NCI-H226 (cell line): ENCODE measurements around the gene VARS2.
A peak's percentile ranks its signal among the peaks of the same experiment; 100 is the strongest.

Experiments used
- DNase-seq: peaks from one replicate; pipeline ENCODE4 v3.0.0-alpha.2; 2015

Gene VARS2

DNA sequence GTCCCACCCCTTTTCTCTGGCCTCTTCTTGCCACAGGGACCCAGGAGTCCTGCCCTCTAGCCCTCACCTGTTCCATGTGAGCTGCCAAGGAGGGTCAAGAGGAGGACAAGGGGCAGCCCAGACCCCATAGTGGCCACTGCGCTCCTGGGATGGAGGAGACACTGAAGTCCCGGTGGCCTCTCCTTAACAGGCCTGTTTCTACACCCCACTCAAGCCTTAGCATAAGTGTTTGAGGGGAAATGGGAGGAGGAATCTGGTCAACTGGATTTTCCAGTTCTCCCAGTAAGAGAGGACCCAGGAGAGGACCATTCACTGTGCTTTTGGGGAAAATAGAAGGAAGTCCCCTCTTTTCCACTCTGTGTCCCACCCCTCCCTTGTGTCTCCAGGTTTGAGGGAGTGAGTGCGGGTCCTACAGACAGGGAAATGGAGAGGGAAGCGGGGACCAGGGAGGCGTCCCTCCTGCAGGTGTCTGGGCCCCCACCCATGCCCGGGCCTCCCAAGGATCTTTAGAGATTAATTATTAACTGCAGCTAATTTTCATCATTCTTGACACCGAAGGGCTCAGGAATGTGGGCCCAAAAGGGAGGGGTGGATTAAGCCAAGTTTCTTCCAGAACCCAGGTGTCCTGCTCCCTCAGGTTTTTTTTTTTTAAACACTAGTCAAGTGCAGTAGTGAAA, 18.1 kb downstream of the VARS2 start, which contains the start of gene SFTA2:
Gene SFTA2, minus strand, starts transcription at position 202 of the 677 bp plus-strand sequence. Its CDS starts 74 bp downstream, at position 128.
- no peak for DNase-seq

DNA sequence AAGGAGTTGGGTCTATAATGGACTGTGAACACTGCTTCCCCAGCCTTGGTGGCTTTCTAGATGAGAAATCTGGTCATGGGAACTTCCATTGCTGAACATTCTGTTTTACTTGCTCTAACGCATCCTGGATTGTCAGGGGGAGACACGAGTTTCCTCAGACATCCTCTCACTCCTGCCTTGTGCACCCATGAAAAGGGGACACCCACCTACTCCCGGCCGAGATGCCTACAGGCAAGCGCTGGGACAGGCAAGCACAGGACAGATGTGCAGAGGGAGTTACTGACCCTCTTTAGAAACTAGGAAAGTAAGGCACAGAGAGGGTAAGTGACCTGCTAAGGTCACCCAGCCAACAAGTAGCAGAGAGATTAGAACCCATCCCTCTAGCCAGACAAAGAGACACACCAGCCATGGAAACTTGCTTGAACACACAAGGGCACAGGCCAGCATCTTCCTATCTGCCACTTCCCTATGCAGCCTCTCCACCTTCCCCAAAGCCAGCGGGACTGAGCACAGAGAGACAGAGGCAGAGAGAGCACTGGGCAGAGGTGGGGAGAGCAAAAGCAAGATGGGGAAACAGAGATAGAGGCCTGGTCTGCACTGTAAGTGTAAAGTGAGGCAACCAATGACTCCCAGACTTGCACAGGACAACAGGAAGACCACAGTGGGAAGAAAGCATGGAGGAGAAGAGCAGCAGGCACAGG, 18.8 kb downstream of the VARS2 start:
- DNase-seq: no peak

DNA sequence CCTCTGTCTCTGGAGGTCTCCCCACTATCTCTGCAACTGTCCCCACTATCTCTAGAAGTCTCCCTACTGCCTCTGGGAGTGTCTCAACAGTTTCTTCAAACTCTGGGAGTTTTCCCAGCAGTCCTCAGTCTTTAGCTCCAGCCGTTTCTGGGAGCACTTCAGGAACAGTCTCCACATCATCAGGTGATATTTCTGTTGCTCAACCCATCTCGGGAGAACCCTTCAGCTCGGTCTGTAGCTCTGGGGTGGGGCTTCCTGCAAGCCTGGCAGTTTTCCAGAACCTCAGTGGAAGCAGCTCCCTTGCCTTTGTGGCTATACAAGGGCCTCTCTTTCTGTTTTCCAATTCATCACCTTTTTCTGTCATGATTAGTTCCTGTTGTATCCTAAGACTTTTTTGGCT, 21.0 kb downstream of the VARS2 start:
- peak; percentile 37 for DNase-seq

DNA sequence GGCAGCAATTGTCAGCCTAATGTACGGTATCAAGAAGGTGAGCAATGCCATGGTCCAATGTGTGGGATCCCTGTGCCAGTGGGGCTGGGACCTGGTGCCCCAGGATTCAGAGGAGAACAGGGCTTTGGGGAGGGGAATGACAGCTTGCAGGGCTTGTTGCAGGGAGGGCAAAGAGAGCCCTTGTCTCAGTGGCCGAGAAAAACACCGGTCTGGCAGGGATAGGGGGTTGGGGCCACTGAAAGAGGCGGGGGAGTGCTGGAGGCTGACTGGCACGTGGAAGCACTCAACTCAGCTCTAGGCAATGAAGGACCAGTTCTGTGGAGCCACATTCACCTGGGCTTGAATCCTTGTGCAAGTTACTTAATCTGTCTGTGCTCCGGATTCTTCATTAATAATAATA, 23.2 kb downstream of the VARS2 start:
- no peak for DNase-seq

DNA sequence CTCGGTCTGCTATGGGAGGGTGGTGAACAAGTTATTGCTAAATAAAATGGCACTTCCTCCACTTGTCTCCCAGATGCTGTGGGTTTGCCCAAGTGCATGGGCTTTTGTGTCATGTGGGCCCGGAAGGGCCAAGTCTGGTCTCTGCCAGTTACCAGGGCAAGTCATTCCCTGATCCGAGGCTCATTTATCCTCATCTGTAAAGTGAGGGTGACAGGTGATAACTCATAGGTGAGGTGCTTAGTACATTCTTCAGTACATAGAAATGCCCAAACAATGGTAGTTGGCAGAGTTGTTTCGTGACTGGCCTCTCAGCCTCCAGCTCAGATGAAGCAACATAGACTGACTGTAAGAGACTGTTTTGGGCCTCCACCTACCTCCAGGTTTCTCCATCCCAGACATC, 24.7 kb downstream of the VARS2 start:
- no peak for DNase-seq

DNA sequence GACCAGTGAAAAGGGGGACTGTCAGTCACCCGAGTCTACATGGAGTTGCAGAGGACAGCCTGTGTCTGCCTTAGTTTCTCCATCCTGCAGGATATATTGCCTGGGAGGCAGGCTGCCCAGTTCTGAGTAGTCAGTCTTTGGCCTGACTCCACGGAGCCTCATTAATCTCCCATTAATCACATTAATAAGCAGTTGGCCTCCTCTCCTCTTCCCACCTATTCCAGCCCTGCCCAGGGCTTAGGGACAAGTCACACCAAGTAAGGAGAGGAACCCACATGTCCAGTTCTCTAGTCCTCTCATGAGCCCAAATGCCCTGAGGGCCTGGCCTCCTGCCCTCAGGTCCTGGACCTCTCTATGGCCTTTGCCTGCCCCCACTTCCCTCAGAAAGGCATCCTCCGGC, 25.4 kb downstream of the VARS2 start:
- peak; percentile 7 for DNase-seq

DNA sequence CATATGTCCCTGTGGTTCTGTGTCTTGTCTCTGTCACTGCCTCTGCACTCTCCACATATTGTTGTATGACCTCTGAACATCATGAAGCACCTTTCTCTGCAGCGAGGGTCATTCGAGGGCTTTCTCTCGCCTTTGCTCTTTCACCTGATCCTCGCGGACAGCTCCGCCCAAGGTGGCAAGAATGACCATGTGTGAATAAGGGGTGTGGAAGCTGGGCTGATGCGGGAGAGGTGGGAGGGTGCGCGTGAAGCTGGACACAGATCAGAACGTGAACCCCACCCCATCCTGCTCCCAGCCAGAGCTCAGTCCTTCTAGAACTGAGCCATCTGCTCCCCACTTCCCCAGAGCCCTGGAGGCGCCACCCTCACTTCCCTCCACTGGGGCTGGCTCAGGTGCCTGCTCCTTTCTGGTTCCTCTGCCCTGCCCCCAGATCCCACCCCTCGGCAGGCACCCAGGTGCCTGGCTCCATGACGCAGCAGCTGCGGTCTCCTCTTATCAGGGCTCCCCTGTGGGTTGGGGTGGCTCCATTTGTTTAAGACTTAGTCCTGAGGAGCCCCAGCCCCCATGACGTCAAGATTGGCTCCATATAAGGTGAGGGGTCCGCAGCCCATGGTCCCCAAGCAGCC, 26.4 kb downstream of the VARS2 start, which contains the start of gene MUCL3:
Gene MUCL3, plus strand, starts transcription at position 613 of the 626 bp plus-strand sequence. CDS start 27 bp downstream, outside the sequence.
- DNase-seq: no peak

DNA sequence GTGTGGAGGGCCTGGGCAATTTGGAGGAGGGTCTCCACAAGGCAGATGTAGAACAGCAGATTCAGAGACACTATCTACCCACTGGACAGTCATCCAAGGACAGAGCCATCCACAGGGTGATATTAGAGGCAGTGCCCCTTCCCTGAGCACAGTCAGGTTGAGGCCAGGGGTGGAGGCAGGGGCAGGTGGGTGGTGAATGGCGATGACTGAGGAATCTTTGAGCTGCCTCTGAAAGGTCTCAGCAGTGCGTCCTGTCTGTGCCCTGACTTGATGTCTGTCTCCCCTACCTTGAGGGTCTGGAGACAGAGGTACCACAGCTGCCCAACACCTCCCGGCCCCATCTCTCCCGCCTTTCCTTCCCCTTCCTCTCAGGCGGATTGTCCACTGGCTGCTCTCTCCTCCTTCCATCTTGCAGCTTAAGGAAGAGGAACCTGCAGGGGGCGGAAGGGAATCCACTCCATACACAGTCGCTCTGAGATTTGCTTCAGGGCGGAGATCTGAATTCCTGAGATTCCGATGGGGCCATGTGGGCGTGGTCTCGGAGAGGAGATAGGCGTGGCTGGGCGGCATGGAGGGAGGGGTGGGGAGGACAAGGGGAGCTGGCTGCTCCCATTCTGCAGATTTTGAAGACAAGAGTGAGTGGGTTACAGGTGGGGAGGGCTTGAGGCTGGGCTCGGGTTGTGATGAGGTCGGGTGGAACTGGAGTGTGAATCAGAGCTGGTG, 28.5 kb downstream of the VARS2 start:
- peak; percentile 87 for DNase-seq

DNA sequence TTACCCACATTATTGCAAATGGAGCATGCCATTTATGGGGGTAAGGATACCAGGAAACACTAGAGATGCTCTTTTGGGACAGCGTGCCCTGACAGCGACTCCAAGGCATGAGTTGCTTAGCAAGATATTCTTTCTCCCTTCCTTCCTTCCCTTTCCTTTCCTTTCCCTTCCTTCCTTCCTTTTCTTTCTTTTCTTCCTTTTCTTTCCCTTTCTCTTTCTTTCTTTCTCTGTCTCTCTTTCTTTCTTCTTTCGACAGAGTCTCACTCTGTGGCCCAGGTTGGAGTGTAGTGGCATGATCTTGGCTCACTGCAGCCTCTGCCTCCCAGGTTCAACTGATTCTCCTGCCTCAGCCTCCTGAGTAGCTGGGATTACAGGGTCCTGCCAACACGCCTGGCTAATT, 30.0 kb downstream of the VARS2 start:
- no peak for DNase-seq

DNA sequence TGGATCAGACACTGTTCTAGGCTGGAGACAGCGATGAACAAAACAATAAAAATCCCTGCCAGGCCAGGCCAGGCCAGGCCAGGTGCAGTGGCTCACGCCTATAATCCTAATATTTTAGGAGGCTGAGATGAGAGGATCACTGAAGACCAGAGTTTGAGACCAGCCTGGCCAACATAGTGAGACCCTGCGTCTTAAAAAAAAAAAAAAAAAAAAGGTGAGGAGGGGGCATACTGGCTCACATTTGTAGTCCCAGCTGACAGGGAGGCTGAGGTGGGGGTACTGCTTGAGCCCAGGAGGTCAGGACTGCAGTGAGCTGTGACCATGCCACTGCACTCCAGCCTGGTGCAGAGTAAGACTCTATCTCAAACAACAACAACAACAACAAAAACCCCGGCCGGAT, 31.2 kb downstream of the VARS2 start:
- no peak for DNase-seq

DNA sequence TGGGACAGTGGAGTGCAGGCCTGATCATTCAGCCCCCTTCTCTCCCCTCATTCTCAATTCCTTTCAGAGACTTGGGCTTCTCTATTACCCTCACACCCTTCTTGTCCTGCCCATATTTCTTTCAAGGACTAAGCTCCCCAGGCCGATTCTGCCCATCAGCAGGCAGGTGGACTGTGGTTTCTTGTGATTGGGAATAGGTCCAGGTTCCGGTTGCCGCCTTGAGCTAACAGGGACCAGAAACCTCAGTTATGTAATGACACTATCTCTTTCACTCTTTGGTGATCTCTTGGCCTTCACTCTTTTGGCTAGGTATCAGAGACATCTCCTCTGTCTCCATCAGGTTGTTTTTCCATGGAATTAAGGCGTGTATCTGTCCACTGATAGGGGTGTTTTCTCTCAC, 33.2 kb downstream of the VARS2 start:
- no peak for DNase-seq

DNA sequence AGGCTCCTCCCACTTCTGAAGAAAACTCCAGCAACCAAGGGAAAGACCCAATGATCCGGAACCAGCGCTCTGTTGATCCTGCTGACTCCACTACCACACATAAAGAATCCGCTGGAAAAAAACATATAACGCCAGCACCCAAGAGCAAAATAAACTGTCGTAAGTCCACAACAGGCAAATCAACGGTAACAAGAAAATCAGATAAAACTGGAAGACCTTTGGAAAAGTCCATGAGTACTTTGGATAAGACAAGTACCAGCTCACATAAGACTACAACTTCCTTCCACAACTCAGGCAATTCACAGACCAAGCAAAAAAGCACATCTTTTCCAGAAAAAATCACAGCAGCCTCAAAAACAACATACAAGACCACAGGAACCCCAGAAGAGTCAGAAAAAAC, 34.8 kb downstream of the VARS2 start:
- DNase-seq: no peak

DNA sequence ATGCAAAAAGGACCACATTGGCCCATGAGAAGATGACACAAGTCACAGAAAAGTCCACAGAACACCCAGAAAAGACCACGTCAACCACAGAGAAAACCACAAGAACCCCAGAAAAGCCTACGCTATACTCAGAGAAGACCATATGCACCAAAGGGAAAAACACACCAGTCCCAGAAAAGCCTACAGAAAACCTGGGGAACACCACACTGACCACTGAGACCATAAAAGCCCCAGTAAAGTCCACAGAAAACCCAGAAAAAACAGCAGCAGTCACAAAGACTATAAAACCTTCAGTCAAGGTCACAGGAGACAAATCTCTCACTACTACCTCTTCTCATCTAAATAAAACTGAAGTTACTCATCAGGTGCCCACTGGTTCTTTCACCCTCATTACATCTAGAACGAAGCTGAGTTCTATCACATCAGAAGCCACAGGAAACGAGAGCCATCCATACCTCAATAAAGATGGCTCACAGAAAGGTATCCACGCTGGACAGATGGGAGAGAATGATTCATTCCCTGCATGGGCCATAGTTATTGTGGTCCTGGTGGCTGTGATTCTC, 38.0 kb downstream of the VARS2 start:
- DNase-seq: no peak

DNA sequence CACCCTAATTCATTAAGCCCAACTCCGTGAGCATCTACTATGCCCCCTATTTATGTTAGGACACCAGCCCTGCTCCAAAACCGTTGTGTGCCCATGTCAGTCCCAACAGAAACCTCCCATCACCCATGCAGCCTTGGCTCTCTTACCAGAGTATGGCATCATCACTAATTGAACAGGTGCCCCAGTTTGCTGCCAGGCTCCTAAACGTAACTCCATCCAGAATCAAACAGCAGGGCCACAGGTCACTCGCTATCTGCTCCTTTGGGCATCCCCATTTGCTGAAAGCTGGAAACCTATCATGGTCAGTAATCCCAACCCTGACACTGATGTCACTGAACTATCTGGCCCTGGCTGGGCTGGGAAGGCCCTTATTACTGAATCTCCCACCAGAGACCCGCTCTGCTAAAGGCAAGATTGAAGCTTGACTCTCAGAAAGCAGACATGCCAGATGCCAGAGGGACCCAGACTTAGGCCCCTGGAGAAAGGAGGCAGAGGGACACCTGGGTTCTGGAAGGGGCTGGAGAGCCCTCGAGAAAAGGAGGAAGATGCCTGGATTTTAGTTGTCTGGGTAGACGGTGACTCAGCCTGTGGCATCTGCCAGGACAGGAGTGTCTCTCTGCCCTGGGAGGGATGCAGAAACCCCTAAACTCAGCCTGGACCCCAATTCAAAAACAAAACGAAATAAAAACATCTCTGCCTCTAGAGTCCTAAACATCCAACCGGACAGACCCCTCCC, 40.8 kb downstream of the VARS2 start:
- no peak for DNase-seq

DNA sequence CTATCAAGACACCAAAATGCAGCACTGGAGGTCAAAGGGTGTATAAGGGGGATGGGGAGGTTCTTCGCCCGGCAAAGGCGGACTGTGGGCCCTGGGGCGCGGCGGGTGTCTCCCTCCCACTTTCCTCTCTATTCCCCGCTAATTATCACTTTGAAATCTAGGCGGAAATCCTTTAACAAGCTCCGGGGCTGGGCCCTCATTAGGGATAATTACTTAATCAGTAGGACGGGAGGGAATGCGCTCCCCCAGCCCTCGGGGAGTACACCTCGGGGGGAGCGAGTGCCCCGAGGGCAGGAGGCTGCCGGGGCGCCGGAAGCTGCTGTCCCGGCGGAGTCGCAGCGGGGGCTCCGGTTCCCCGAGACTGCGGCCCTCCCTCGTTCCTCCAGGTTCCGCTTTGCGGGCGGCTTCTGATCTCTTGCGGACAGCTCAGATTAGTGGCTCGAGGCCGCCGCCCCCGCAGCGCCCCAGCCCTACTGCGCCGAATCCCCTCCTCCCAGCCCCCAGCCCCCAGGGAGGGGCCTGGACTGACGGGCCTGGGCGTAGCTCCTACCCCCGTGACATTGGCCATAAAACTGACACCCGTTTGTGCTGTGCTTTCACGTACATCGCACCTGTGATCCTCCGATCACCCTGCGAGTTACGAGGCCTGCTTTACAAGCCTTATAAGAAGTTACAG, 41.5 kb downstream of the VARS2 start:
- no peak for DNase-seq

DNA sequence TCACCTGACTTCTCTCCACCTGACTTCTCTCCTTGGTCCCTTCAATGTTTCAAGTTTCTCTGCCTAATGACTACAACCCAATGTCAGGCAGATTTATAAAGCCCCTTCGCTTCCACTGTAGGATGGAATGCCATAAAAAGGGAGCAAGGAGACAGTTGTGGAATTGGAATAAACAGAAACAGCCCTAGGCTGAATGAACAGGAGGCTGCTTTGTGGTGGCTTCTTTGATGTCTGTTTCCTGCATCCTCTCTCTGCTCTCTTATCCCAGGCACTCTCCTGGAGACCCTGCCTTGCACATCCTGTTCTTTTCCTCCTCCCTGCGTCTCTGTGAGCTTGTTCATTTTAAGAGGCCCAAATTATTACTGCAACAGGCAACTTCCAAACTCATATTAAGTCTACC, 43.7 kb downstream of the VARS2 start:
- no peak for DNase-seq

DNA sequence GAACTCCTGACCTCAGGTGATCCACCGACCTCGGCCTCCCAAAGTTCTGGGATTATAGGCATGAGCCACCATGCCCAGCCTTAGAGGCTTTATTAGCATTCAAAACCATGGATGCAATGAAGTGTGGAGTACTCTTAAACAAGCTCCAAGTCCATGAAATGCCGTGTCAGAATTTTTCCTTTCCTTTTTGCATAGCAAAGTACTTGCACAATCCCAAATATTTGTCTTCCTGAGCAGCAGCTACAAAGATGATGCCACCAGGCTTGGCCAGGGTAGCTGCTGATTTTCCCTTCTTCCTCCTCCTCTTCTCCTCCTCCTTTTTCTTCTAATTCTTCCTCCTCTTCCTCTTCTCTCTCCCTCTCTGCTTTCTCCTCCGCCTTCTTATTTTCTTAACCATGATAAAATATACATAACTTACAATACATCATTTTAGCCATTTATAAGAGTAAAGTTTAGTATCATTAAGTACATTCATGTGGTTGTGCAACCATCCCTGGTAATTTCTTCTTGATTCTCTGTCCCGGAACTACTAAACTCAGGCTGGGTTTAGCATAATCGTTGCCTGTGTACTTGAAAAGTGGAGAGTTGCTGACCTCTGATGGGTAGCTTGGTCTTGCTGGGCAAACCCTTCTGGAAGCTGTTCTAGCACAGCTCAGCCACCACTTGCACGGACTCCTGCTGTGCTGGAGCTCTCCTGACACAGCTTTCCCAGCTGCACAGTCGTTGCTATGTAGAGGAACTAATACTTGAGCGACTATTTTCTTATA, 47.1 kb downstream of the VARS2 start:
- DNase-seq: peak; percentile 28

DNA sequence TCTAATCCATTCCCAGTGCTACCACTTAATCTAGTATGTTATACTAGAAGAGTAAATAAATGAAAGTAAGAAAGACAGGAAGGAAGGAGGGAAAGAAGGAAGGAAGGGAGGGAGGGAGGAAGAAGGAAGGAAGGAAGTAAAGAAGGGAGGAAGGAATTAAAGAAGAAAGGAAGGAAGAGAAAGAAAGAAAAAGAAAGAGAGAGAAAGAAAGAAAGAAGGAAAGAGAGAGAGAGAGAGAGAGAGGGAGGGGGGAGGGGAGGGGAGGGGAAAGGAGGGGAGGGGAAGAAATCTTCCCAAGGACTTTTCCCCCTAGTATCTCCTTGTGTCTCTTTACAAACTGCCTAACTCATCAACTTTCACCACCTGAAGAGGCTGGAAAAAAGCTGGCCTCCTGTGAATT, 48.7 kb downstream of the VARS2 start:
- no peak for DNase-seq

DNA sequence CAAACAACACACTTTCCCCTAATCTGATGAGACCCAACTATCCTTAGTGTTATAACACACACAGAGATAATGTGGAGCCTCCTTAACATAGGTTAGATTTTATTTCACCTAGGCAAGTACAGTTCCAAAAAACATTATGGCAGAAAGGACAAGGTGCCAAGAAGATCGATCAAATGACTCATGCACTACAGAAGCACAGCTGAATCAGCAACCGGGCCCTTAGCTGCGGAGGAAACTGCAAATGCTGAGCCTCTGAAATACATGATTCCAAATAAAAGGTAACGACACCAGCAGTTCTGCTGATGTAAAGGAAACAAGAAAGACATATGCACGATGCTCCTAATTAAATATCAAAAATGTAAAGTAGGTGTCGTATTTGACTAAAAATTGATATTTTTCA, 49.6 kb downstream of the VARS2 start:
- DNase-seq: no peak

DNA sequence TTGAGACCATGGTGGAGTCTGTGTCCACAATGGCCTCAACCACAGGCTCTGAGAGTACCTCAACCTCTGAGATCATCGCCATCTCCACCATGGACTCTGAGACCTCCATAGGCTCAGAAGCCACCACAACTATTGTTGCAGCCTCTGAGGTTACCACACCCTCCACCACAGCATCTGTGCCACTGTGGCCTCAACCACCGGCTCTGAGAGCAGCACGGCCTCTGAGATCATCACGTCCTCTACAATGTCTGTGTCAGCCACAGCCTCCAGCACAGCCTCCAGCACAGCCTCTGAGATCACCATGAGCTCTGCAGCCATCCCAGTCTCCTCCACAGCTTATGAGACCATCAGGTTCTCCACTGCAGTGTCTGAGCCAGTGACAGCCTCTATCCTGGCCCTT, 50.0 kb downstream of the VARS2 start:
- DNase-seq: no peak

DNA sequence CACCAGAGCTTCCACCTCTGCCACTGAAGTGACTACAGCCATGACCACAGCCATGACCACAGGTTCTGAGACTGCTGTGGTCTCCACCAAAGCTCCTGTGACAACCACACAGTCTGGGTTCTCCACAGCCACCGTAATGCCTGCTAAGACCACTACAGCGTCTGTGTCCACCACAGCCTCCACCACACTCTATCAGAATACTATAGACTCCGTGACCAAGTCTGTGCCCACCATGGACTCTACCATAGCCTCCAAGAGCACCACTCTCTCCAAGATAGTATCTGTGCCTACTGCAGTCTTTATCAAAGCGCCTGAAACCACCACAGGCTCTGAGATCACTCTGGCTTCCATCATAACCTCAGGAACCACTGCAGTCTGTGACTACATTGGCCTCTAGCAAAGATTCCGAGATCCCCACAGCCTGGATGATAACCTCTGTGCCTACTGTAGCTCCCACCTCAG, 51.1 kb downstream of the VARS2 start:
- no peak for DNase-seq
